Islet precursor cell (in vitro differentiated cells): ENCODE measurements around the gene PRRT3.
"Not testable (repeated sequence)": the region's sequence is repeated elsewhere in the genome, so short reads cannot be mapped to it uniquely, and the experiment has no call there.

ENCODE experiments used
- DNase-seq: peaks from one replicate; pipeline ENCODE4 v3.0.0-alpha.2; 2018

Gene PRRT3

DNA sequence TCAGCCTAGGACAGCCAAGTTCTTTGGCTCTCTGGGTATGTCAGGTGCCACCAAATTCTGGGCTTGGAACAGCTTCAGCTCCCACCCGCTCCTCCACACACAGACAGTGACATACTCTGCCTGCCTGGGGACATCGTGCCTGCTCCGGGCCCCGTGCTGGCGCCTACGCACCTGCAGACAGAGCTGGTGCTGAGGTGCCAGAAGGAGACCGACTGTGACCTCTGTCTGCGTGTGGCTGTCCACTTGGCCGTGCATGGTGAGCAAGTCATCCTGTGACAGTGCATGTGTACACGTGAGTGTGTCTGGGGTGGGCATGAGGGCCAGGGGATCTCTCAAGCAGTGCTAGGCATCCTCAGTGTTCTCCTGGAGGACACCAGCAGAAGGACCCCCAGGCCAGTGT lies 34.4 kb downstream of the PRRT3 start:
- DNase-seq = no peak

DNA sequence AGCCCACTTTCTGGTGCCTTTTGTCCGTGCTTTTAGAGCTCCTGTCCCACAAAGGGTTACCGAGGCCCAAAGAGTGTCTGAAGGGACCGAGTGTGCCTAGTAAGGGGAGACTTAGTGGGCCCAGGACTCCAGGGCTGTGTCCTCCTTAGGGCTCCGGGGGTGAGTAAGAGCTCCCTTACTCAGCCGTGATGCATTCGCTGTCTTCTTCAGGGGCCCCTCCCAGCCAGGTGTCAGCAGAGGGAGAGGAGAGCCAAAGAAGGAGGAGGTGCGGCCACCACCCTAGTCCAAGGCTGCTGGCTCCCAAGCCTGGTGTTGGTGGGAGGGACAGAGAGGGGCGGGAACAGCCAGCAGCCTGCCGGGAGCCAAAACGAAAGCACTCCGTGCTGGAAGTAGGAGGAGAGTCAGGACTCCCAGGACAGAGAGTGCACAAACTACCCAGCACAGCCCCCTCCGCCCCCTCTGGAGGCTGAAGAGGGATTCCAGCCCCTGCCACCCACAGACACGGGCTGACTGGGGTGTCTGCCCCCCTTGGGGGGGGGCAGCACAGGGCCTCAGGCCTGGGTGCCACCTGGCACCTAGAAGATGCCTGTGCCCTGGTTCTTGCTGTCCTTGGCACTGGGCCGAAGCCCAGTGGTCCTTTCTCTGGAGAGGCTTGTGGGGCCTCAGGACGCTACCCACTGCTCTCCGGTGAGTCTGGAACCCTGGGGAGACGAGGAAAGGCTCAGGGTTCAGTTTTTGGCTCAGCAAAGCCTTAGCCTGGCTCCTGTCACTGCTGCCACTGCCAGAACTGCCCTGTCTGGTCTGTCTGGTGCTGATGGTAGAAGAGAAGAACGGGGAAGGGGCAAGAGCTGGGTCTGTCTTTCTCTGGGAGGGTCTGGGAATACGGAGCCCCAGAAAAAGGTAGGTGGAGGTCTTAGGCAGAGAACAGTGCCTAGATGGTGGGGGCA lies 35.2 kb downstream of the PRRT3 start, which contains the start of gene IL17RC:
Gene IL17RC (plus strand): TSS at position 365 of the 947 bp plus-strand sequence. CDS start 218 bp downstream, at position 583.
- peak; percentile 98 for DNase-seq

DNA sequence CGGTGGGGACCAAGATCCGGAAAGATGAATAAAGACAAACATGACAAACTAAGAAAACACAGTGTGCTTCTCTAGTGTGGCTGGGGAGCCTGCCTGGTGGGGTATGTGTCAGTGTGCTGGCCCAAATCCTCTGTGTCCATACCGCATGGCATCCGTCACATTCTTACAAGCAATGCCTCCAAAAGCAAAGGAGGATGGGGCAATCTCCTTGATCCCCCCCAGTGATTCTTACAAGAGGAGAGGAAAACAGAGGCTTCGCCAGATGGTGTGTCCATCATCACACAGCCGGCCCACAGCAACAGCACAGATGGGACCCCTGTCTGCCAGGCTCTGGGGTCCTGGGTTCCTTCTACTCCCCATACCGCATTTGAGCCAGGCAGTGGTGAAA lies 35.9 kb downstream of the PRRT3 start:
- DNase-seq = no peak

DNA sequence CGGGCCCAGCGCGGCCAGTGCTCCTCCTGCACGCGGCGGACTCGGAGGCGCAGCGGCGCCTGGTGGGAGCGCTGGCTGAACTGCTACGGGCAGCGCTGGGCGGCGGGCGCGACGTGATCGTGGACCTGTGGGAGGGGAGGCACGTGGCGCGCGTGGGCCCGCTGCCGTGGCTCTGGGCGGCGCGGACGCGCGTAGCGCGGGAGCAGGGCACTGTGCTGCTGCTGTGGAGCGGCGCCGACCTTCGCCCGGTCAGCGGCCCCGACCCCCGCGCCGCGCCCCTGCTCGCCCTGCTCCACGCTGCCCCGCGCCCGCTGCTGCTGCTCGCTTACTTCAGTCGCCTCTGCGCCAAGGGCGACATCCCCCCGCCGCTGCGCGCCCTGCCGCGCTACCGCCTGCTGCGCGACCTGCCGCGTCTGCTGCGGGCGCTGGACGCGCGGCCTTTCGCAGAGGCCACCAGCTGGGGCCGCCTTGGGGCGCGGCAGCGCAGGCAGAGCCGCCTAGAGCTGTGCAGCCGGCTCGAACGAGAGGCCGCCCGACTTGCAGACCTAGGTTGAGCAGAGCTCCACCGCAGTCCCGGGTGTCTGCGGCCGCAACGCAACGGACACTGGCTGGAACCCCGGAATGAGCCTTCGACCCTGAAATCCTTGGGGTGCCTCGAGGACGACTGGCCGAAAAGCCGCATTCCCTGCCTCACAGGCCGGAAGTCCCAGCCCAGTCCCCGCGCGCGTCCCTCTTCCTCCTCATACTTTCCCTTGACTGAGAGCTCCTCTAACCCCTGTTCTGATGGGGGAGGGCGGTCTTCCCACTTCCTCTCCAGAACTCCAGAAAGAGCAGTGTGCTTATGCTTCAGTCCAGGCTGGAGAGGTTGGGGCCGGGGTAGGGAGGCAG lies 36.7 kb downstream of the PRRT3 start:
- peak; percentile 86 for DNase-seq

DNA sequence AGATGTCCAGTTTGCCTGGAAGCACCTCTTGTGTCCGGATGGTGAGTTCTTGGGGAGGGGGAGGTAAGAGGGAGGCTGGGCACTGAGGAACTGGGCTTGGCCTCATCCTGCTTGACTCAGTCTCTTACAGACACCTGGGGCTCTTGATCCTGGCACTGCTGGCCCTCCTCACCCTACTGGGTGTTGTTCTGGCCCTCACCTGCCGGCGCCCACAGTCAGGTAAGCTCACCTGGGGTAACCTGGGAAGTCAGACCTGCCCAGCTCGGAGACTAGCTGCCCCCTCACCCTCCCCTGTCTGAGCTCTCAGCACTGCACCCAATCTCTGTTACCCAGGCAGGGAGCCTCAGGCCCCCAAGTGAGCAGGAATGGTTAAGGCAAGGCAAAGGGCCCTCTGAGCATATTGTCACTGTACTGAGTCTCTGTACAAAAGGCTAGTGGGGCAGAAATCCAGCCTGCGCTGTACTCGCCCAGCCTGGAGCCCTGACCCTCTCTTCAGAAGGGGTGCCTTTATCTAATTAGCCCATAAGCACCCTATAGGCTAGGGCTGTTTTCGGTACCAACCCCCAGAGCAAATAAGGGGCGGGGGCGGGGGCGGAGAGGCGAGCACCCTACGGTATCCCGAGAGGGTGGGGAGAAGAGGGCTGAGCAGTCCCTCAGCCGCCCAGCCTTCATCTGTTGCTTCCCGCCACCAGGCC lies 37.5 kb downstream of the PRRT3 start:
- no peak for DNase-seq

DNA sequence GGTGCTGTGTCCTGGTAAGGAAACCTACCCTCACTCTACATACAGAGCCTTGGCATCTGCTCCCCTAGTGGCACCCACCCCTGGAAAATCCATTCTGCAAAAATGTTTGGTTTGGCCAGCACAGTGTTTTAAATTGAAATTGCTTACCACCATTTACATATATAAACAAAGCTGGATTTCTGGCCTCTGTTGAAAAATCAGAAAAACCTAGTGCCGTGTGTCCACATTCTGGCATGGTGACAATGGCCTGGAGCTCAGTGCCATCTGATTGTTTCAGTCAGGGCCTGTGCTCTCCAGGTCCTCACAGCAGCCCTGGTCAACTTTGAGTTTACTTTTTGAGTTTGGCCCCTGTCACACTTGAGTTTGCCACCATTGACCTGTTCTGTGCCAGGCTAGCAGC lies 38.2 kb downstream of the PRRT3 start:
- DNase-seq = no peak

DNA sequence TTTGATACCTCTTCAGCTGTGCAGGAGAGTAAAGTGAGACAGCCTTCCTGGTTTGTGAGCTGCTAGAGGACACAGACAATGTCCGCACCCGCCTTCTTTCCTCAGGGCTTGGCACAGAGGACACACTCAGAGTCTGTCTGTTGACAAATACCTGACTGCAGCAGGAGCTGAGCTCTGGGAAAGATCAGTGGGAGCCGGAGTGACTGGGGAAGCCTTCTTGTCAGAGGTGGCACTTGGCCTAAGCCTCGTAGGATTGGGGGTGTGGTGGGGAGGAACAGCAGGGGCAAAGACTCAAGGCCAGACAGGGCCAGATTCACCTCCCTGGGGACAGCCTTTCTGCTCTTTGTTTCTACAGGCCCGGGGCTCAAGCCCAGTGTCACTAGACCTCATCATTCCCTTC lies 38.6 kb downstream of the PRRT3 start:
- DNase-seq = no peak

DNA sequence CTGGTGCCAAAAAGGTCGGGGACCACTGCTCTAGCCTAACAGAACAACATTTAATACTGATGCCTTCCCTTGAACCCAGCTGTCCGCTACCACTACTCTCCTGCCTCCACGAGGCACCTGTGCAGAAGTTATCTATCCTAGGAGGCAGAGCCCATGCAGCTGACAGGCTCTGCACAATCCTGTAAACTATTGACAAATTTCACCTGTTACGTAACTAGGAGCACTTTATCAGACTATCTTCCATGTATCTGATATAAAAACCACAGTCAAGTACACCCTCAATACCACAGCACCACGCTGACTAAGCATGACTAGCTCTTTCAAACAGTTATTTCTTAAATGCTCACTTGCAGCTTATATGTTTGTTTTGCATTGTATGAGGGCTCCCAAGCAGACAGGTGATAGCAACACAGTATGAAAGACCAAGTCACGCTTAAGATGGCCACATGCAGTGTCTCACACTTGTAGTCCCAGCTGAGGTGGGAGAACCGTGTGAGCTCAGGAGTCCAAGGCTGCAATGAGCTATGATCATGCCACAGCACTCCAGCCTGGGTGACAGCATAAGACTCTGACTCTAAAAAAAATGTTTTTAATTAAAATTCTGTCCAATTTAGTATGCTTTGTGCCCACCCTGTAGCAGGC lies 39.8 kb downstream of the PRRT3 start:
- no peak for DNase-seq

DNA sequence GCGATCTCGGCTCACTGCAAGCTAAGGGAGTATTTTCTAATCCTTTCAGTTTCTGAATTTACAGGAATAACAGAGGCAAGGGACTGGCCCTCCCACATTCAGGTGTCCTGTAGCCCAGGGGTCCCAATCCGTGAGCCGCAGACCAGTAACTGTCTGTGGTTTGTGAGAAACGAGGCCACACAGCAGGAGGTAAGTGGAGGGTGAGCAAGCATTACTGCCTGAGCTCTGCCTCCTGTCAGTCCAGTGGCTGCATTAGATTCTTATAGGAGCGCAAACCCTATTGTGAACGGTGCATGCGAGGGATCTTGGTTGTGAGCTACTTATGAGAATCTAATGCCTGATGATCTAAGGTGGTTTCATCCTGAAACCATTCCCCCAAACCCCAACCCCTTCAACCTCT lies 40.3 kb downstream of the PRRT3 start:
- no peak for DNase-seq

DNA sequence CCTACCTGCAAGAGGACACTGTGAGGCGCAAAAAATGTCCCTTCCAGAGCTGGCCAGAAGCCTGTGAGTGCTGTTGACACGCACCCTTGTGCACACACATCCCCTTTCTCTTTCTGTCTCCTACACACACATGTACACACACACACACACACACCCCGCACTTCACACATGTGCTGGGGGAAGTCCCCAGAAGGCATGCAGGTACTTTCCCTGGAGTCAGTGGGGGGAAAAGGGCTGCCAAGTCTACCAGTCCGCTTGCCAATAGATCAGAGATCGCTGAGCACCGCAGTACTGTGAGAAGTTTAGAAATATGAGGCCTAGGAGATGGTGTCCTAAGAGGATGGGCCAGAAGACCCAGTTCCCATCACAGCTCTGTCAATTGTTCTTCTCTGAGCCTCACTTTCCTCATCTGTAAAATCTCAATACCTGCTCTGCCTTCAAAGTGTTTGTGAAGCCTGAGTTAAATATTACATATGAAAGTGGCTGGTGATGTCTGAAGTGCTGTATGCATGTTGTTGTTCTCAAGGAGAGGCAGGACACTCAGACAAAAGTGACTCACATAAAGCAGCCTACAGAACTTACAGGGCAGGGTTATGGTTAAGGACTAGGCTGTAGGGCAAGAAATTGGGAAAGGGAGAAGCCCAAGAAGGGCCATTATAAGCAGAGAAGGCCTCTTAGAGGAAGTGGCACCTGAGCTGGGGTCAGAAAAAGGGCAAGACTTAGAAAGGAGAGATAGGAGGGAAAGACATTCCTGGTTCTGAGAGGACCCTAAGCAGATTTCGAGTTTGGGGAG lies 42.8 kb downstream of the PRRT3 start:
- no peak for DNase-seq

DNA sequence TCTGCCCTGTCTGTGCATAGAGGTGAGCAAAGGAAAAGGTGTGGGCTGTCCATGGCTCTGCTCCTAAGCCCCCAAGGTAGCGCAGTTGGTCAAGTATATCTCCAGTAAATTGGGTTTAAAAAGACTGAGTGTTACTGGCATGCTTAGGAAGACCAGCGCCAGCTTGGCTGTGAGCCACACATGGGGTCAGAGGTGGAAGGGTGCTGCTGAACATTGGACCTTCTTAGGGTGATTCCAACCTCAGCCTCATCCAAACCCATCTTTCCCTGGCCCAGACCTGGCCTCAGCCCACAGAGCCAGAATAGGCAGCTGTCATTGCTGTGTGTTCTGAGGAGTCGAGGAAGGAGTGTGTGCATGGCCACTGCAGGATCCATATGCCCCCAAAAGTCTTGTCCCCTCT lies 43.9 kb downstream of the PRRT3 start:
- no peak for DNase-seq

DNA sequence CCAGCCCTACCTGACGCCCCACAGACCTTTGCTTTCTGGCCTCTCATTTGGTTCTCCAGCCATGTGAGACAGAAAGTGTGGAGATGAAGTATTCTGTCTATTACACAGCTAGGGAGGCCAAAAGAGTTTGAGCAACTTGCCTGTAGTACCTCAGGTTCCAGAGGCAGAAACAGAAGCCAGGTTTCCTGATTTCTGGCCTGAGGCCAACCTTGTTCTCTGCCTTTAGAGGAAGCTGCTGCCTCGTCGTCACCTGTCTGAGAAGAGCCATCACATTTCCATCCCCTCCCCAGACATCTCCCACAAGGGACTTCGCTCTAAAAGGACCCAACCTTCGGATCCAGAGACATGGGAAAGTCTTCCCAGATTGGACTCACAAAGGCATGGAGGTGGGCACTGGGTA lies 45.7 kb downstream of the PRRT3 start:
- DNase-seq = no peak

DNA sequence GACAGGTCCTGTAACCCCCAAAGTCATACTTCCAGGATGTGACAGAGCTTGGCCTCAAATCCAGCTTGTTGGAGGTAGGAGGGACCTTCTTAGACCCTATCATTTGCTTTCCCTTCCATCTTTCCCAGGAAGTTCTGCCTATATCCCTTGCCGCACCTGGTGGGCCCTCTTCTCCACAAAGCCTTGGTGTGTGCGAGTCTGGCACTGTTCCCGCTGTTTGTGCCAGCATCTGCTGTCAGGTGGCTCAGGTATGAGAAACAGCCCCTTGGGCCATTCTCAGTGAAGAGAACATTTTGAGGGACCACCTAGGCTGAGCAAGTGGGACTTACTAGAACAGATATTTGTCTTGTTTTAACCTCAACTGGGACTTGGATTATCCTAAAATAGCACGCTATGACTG lies 48.3 kb downstream of the PRRT3 start:
- DNase-seq = no peak

DNA sequence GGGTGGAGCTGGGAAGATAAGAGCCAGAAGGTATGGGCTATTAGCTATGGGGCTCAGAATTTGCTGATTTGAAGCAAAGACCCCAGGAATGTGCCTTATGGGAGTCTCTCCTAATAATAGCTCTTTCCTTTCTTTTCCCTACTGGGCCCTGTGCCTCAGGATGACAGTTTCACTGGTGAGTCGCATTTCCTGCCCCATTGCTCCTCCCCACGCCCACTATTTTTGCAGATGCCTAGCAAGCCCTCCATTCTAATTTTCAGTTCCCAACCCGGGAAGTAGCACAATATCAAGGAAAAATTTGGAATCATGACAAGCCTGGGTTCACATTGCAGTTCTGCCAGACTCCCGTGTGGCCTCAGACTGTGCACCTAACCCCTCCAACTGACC lies 49.0 kb downstream of the PRRT3 start:
- DNase-seq = peak; percentile 66

DNA sequence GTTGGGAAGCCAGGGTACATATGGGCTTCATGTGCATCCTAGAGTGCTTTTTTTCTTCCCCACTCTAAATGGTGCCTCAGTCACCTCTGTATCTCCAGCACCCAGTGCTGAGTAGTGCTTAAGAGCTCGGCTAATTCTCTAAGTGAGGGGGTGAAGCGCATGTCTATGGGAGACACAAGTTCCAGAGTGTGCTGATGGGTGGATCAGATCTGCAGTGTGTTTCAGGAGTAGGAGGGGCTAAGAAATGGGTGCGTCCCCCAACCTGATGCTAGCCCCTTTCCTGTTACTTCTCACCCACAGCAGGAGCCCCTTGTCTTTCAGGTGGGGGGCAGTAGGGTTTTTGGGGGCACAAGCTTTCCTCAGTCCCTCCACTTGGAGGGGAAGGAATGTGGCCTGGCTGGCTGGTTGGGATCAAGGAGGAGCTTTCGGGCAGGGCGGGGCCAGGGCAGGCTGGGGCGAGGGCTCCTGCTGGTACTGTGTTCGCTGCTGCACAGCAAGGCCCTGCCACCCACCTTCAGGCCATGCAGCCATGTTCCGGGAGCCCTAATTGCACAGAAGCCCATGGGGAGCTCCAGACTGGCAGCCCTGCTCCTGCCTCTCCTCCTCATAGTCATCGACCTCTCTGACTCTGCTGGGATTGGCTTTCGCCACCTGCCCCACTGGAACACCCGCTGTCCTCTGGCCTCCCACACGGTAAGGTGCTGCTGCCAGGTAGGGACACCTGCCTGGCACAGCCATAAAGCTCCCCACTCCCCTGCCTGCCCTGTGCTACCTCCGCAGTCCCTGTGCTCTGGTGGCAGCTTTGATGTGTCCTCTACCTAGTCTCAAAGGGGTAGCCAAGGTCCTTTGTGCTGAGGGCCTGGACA lies 49.6 kb downstream of the PRRT3 start, which contains the start of gene IL17RE:
Gene IL17RE (plus strand): TSS at position 477 of the 866 bp plus-strand sequence. CDS start 85 bp downstream, at position 562.
- peak; percentile 79 for DNase-seq

DNA sequence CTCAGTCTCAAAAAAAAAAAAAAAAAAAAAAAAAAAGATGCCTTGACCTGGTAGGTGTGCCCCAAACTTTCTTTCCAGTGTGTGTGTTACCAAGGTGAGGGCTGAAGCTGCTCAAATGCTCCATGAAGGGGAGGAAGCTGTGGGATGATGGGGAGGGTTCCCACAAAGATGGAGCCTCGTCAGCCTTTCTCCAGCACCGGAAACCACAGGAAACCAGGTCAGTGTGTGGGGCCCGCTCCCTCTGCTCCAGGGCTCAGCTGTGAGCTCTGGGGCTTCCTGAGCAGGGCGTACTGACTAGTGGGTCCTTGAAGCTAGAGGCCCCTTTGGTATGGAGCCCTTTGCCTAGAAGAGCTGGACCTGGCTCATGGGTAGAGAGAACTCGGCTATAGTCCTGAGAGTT lies 50.2 kb downstream of the PRRT3 start:
- DNase-seq = no peak

DNA sequence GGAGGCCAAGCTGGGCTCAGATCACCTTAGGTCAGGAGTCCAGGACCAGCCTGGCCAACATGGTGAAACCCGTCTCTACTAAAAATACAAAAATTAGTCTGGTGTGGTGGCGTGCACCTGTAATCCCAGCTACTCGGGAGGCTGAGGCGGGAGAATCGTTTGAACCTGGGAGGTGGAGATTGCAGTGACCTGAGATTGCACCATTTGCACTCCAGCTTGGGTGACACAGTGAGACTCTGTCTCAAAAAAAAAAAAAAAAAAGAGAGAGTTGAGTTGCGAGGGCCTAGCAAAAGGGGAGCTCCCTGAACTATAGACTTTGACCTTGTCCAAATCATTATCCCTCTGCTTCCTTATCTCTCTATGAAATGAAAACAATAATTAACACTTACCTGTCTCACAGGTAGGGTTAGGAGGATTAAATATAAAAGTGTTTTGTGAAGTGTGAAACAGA lies 51.2 kb downstream of the PRRT3 start:
- not testable (repeated sequence) for DNase-seq

DNA sequence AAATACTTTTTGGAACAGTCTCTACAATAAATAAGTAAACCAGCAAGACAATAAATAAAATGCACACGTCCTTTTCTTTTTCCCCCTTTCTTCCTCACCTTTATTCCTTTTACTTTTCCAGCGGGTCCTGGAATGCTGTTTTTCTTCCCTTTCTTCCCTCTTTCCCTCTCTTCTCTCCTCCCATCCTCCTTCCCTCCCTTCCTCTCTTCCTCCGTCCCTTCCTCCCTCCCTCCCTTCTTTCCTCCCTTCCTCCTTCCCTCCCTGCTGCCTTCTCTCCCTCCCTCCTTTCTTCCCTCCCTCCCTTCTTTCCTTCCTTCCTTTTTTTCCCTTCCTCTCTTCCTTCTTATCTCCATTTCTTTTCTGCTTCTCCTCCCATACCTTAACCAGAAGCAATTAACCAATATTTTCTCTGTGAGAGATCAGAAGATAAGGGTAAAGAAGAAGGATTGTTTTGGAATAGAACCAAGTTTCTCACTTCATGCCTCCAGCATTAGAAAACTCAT lies 52.9 kb downstream of the PRRT3 start:
- no peak for DNase-seq

DNA sequence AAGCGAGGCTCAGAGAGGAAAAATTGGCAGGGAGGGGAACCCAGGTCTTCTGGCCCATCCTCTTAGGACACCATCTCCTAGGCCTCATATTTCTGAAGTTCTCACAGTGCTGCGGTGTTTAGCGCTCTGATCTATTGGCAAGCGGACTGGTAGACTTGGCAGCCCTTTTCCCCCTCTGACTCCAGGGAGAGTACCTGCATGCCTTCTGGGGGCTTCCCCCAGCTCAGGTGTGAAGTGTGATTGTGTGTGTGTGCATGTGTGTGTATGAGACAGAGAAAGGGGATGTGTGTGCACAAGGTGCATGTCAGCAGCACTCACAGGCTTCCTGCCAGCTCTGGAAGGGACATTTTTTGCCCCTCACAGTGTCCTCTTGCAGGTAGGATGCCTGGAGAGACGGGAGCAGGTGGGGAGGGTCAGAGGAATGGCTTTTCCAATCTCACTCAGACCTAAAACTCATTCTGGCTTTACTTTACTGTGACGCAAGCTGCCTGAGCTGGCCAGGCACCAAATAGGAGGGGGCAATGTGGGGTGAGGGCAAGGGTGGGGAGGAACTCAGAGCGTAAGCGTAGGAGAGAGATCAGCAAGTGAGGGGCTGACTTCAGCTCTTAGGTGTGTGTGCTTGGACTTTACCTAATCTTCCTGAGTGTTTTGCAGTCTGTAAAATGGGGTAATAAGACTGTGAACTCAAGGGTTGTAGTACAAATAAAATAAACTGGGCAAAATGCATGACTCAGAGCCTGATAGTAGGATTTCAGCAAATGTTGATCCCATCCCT lies 53.6 kb downstream of the PRRT3 start:
- no peak for DNase-seq
